ENCODE data around the gene PROM1. TPM values are rescaled to one million over a fixed set of nuclear protein-coding genes. Genes with fewer than 3 reads are reported as not detected.

PROM1 gene
- total and polyA plus RNA-seq, 2 of the 8 experiments (the other 6 are each of a cell fraction or from before 2014, with no cell fraction given), result 36.0 to 59.7 TPM

DNA sequence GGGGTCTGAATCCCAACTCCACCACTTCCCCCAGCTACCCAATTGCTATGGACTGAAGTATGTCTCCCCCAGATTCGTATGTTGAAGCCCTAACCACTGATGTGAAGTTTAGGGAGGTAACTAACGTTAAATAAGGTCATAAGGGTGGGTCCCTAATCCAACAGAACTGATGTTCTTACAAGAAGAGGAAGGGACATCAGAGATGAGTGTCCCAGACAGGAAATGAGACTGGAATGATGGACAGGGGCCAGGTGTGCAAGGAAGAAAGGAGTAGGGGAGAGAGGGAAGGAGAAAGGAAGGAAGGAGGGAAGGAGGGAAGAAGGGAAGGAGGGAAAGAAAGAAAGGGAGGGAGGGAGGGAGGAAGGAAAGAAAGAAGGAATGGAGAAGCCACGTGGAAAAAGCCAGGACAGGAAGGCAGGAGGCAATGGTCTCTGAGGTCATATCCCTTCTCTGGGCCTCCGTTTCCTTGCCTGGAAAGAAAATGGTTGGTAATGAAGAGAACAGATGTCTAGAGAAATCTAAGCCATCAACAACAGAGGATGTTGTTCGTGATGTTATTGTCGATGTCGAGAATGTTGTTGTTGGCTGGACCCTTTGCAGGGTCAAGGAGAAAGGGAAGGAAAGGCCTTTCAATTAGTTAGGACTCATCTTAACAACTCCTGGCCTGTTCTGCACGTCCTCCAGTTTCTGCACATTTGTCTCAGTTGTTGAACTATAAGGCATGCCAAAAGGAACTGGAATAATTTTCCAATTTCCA lies 61.8 kb downstream of the PROM1 start (continued):
- TF ChIP-seq, protein P1, sequence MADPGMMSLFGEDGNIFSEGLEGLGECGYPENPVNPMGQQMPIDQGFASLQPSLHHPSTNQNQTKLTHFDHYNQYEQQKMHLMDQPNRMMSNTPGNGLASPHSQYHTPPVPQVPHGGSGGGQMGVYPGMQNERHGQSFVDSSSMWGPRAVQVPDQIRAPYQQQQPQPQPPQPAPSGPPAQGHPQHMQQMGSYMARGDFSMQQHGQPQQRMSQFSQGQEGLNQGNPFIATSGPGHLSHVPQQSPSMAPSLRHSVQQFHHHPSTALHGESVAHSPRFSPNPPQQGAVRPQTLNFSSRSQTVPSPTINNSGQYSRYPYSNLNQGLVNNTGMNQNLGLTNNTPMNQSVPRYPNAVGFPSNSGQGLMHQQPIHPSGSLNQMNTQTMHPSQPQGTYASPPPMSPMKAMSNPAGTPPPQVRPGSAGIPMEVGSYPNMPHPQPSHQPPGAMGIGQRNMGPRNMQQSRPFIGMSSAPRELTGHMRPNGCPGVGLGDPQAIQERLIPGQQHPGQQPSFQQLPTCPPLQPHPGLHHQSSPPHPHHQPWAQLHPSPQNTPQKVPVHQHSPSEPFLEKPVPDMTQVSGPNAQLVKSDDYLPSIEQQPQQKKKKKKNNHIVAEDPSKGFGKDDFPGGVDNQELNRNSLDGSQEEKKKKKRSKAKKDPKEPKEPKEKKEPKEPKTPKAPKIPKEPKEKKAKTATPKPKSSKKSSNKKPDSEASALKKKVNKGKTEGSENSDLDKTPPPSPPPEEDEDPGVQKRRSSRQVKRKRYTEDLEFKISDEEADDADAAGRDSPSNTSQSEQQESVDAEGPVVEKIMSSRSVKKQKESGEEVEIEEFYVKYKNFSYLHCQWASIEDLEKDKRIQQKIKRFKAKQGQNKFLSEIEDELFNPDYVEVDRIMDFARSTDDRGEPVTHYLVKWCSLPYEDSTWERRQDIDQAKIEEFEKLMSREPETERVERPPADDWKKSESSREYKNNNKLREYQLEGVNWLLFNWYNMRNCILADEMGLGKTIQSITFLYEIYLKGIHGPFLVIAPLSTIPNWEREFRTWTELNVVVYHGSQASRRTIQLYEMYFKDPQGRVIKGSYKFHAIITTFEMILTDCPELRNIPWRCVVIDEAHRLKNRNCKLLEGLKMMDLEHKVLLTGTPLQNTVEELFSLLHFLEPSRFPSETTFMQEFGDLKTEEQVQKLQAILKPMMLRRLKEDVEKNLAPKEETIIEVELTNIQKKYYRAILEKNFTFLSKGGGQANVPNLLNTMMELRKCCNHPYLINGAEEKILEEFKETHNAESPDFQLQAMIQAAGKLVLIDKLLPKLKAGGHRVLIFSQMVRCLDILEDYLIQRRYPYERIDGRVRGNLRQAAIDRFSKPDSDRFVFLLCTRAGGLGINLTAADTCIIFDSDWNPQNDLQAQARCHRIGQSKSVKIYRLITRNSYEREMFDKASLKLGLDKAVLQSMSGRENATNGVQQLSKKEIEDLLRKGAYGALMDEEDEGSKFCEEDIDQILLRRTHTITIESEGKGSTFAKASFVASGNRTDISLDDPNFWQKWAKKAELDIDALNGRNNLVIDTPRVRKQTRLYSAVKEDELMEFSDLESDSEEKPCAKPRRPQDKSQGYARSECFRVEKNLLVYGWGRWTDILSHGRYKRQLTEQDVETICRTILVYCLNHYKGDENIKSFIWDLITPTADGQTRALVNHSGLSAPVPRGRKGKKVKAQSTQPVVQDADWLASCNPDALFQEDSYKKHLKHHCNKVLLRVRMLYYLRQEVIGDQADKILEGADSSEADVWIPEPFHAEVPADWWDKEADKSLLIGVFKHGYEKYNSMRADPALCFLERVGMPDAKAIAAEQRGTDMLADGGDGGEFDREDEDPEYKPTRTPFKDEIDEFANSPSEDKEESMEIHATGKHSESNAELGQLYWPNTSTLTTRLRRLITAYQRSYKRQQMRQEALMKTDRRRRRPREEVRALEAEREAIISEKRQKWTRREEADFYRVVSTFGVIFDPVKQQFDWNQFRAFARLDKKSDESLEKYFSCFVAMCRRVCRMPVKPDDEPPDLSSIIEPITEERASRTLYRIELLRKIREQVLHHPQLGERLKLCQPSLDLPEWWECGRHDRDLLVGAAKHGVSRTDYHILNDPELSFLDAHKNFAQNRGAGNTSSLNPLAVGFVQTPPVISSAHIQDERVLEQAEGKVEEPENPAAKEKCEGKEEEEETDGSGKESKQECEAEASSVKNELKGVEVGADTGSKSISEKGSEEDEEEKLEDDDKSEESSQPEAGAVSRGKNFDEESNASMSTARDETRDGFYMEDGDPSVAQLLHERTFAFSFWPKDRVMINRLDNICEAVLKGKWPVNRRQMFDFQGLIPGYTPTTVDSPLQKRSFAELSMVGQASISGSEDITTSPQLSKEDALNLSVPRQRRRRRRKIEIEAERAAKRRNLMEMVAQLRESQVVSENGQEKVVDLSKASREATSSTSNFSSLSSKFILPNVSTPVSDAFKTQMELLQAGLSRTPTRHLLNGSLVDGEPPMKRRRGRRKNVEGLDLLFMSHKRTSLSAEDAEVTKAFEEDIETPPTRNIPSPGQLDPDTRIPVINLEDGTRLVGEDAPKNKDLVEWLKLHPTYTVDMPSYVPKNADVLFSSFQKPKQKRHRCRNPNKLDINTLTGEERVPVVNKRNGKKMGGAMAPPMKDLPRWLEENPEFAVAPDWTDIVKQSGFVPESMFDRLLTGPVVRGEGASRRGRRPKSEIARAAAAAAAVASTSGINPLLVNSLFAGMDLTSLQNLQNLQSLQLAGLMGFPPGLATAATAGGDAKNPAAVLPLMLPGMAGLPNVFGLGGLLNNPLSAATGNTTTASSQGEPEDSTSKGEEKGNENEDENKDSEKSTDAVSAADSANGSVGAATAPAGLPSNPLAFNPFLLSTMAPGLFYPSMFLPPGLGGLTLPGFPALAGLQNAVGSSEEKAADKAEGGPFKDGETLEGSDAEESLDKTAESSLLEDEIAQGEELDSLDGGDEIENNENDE (IDR thresholded peaks at IDR 0.05; ENCODE audit: insufficient replicate concordance, low read length), result no peak
- TF ChIP-seq ASH2L (IDR thresholded peaks at IDR 0.05; ENCODE audit: low read length), result no peak
- TF ChIP-seq SP2 (IDR thresholded peaks at IDR 0.05; ENCODE audit: low read length), result no peak
- TF ChIP-seq RFX5 (IDR thresholded peaks at IDR 0.05; ENCODE audit: borderline replicate concordance, low read depth, low read length), result no peak
- TF ChIP-seq, protein P2, sequence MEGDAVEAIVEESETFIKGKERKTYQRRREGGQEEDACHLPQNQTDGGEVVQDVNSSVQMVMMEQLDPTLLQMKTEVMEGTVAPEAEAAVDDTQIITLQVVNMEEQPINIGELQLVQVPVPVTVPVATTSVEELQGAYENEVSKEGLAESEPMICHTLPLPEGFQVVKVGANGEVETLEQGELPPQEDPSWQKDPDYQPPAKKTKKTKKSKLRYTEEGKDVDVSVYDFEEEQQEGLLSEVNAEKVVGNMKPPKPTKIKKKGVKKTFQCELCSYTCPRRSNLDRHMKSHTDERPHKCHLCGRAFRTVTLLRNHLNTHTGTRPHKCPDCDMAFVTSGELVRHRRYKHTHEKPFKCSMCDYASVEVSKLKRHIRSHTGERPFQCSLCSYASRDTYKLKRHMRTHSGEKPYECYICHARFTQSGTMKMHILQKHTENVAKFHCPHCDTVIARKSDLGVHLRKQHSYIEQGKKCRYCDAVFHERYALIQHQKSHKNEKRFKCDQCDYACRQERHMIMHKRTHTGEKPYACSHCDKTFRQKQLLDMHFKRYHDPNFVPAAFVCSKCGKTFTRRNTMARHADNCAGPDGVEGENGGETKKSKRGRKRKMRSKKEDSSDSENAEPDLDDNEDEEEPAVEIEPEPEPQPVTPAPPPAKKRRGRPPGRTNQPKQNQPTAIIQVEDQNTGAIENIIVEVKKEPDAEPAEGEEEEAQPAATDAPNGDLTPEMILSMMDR (IDR thresholded peaks at IDR 0.05; ENCODE audit: control extremely low read depth in 1 of 3, insufficient read depth in 1 of 3, low read depth in 1 of 3, low read length in 3 of 3), result no peak

All from H1 (cell line).